Measurements from ENCODE around the gene LIN52. TPM values are rescaled to one million over a fixed set of nuclear protein-coding genes. Genes with fewer than 3 reads are reported as not detected.

Gene LIN52
- total RNA-seq, 1 experiment from 2014 or later, result 11.0 TPM

DNA sequence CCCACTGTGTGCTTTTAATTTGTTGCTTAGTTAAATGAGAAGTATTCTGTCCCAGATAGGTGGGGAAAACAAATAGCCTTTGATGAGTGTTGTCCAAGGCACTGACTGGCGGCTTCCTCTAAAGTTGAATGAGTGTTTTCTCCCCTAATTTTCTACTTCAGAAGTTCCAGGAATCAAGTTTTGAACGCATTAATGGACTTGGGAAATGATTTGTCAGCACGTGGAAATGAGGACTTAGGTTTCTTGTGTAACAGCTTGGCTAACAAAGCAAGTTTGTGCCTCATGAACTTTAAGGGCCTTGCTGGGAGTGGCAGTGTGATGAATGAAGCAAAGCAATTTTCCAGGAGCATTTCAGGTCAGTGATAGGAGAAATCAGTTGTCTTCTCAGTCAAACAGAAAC, 56.9 kb downstream of the LIN52 start:
- Histone ChIP-seq H3K9me3 (ENCODE audit: control insufficient read depth, low read depth, low read length) (no peaks in the 10 kb centered on the region), H2BK12ac (ENCODE audit: insufficient read length, low read depth, low read length) (no peak overlapping the region), H3K27ac (ENCODE audit: insufficient read length, low read depth, low read length) (no peak overlapping the region), H3T11ph (ENCODE audit: low read length) (no peak overlapping the region), H4K8ac (replicated peaks; ENCODE audit: insufficient read length, low read depth, low read length) (no peak overlapping the region), H3K14ac (ENCODE audit: insufficient read depth, low read length) (no peak overlapping the region), H2AK5ac (ENCODE audit: insufficient read length, low read length) (no peak overlapping the region), H4K5ac (ENCODE audit: insufficient read length, low read depth, low read length) (no peak overlapping the region), H3K4me2 (ENCODE audit: insufficient read depth, insufficient read length, low read length) (no peak overlapping the region), H3K56ac (ENCODE audit: insufficient read length, low read depth, low read length) (no peak overlapping the region), H3K79me1 (ENCODE audit: insufficient read depth, low read depth, low read length, poor library complexity, severe bottlenecking) (no peaks in the 10 kb centered on the region), H3K9ac (ENCODE audit: extremely low read depth, insufficient read length, low read length) (no peak overlapping the region), H3K18ac (ENCODE audit: insufficient read length, low read depth, low read length) (no peak overlapping the region), H3K79me2 (ENCODE audit: insufficient read depth, low read length) (no peaks in the 10 kb centered on the region), H3K4ac (ENCODE audit: low read depth, low read length) (no peak overlapping the region), H4K91ac (ENCODE audit: insufficient read length, low read depth, low read length) (no peak overlapping the region), H4K20me1 (ENCODE audit: control insufficient read depth, insufficient read depth, insufficient read length) (no peaks in the 10 kb centered on the region), H2BK15ac (ENCODE audit: low read depth, low read length) (no peak overlapping the region), H3K23ac (ENCODE audit: insufficient read length, low read depth, low read length) (no peak overlapping the region), H2BK5ac (ENCODE audit: insufficient read length, low read length) (no peak overlapping the region), H3K27me3 (ENCODE audit: insufficient read depth, low read length) (no peaks in the 10 kb centered on the region), H3K4me1 (ENCODE audit: insufficient read depth, low read length) (no peaks in the 10 kb centered on the region), H2AFZ (ENCODE audit: low read length) (no peak overlapping the region), H3K23me2 (ENCODE audit: insufficient read length, low read depth, low read length, poor library complexity, severe bottlenecking) (no peaks in the 10 kb centered on the region), H2BK20ac (ENCODE audit: low read depth, low read length, poor library complexity, severe bottlenecking) (no peak overlapping the region), H2BK120ac (ENCODE audit: low read depth, low read length, poor library complexity, severe bottlenecking) (no peak overlapping the region)
- no peak overlapping the region for H3K4me3 Mint-ChIP-seq
- peaks cover 0 to 7% of the 10 kb centered on the region in 2 experiments; a peak in 1 of 4 replicates for H3K4me1 Mint-ChIP-seq
- H3K9me3 Mint-ChIP-seq, result no peaks in the 10 kb centered on the region
- no peaks in the 10 kb centered on the region for H3K36me3 Mint-ChIP-seq (ENCODE audit: insufficient read depth in 1 of 3, low read depth in 3 of 3)
- no peak for DNase-seq
- no peaks in the 10 kb centered on the region for H3K27me3 Mint-ChIP-seq (ENCODE audit: low read depth)
- no CpG with 5 or more reads among the region's 3 CpGs for WGBS (ENCODE audit: extremely low coverage, insufficient read length, low lambda C conversion rate)
- H3K27ac Mint-ChIP-seq, result 0 out of 7 replicates have a peak overlapping the region, but pooled peaks of 1 of the 3 experiments have one; percentile 12
- TF ChIP-seq CTCF (conservative IDR thresholded peaks at IDR 0.05), result no peak

All from H9 (cell line).